GM18861 (cell line): Measurements from ENCODE around the gene OR8G5.

Experiments
- ATAC-seq: cut with Tn5 transposase; IDR thresholded peaks from one replicate; pipeline ENCODE4 v1.9.1; 2021; ENCODE audit not compliant: unreplicated experiment

Gene OR8G5

GRCh38 chr11:124285610-124286344 is 29.6 kb downstream of the OR8G5 start:
- no peak for ATAC-seq

DNA sequence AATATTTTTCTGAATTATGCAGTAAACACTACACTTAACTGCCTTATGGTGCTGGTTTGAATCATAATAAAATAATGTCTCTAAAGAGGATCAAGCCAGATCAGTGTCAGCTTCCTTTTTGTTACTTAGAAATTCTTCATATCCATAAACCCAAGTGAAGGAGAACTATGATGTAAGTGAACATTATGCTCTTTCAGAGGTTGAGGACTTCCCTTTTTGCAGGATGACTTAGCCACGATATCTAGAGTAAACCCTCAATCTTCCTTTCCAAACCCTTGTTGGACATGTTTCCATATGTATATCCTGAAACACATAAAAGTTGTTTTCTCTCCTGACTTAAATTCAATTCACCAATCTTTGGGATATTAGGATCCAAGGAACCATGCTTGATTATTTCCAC is 38.5 kb downstream of the OR8G5 start:
- no peak for ATAC-seq

GRCh38 chr11:124296016-124296415 is 39.8 kb downstream of the OR8G5 start:
- ATAC-seq = no peak

GRCh38 chr11:124297921-124298320 is 41.7 kb downstream of the OR8G5 start:
- no peak for ATAC-seq

DNA sequence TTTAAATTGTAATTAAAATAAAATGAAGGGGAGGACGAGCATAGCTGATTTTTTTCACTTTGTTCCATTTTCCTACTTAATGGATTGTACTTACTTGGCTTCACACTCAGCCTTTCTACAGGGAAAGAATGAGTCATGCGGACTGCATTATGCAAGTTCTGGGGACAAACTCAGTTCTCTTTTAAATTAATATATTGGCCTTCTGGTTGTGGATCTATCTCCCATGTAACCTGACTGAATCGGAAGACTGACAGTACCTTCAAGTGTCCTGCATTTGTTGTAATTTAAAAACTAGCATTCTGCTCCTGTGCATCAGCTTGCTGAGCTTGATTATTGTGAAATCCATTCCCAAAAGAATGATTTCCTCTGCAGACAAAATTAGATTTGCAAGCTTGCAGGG is 45.4 kb downstream of the OR8G5 start:
- no peak for ATAC-seq

DNA sequence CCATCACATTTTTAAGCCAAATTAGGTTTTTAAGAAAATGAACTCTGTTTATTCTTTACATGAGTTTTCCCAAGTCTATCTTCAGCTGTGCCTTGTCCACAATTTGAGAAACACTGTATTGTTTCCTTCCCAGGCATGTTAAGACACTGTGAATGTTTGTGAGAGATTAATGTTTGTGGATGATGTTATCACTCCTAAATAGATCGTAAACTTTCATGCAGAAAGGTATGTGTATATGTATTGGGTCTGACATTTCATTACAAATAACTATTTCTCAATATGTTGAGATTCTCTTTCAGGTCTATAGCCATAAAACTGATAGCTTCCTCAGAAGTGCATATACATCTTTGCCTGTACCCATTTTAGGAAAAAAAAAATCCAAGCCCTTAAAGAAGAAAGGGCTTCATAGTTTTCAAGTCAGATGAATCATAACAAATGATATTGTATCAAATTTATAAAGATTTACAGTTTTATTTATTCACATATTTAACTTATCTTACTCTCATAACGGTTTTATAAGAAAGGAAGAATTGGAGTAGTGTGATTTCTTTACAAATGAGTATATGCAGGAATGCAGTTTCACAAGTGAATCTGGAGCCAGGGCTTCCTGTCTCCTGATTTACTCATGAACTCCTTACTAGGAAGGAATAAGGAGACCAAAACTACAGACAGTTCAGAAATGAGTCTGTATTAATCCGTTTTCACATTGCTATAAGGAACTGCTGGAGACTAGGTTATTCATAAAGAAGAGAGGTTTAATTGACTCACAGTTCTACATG is 46.4 kb downstream of the OR8G5 start:
- no peak for ATAC-seq

GRCh38 chr11:124307093-124307492 is 50.9 kb downstream of the OR8G5 start:
- no peak for ATAC-seq

- no peak for ATAC-seq
These were observed 54.5 kb downstream of the OR8G5 start for GRCh38 chr11:124310721-124311120.

- no peak for ATAC-seq
These were observed 55.1 kb downstream of the OR8G5 start for GRCh38 chr11:124311269-124311668.

GRCh38 chr11:124311670-124312069 is 55.5 kb downstream of the OR8G5 start:
- no peak for ATAC-seq

GRCh38 chr11:124313131-124313530 is 57.0 kb downstream of the OR8G5 start:
- no peak for ATAC-seq

- no peak for ATAC-seq
These were observed 57.7 kb downstream of the OR8G5 start, which contains the start of gene OR8D1 for GRCh38 chr11:124313849-124314248. OR8D1 (minus strand) TSS chr11:124313949; CDS start chr11:124310766, 3,183 bp downstream.

DNA sequence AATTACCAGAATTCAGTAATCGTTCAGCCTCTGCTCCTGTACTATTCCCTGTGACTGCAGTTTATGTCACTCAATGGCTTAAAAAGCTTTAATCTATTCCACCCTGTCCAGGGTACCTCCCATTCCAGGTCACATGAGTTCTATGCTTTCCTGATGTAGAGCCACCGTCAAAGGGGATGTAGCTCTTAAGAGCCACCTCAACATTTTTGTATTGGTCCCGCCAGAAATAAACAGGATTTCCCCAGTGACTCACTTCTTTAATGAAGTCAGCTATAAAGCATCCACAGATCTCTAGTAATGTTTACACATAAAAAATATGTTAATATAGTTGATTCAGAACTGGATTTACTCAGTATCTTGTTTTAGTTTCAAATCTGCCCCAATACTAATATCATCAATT is 58.9 kb downstream of the OR8G5 start:
- ATAC-seq = no peak
